IMR-90 (cell line): ENCODE results near the gene ILK. TPM values are rescaled to one million over a fixed set of nuclear protein-coding genes. Genes with fewer than 3 reads are reported as not detected.

ENCODE experiments used
- ATAC-seq: fragments of 200-7000 bp; cut with Tn5 transposase; 2 replicates; pipeline ENCODE4 v1.9.1; 2020; ENCODE audit warnings: low read depth, mild to moderate bottlenecking, moderate library complexity
- BruUV-seq: library from RNA; stranded (reverse); fragments of 400-500 nt; replicated peaks from 2 replicates; lab custom pipeline; 2021; lab: Mats Ljungman, UMichigan
- CTCF ChIA-PET: fragments of 300-600 bp; formaldehyde crosslinking; extraction: SDS; loops from one replicate; lab custom pipeline; 2021; ENCODE audit warnings: antibody characterized with exemption; lab: Yijun Ruan, JAX
- POLR2A ChIA-PET: fragments of 300-600 bp; sonication (Branson Sonifier 250); formaldehyde crosslinking; loops from one replicate; lab custom pipeline; 2022; ENCODE audit warnings: antibody characterized with exemption; ENCODE audit not compliant: unreplicated experiment; lab: Charles Lee
- DNase-seq: peaks from one replicate; pipeline ENCODE4 v3.0.0; 2013
- H2AFZ ChIP-seq: replicated peaks from 2 replicates; pipeline ENCODE3; 2013; ENCODE audit warnings: low read length, mild to moderate bottlenecking; ENCODE audit not compliant: poor library complexity
- H2AK5ac ChIP-seq: 2 replicates; pipeline ENCODE4 v1.6.1; 2013; ENCODE audit warnings: low read depth, low read length, inconsistent platforms
- H2AK9ac ChIP-seq: replicated peaks from 2 replicates; pipeline ENCODE3; 2013; ENCODE audit warnings: mild to moderate bottlenecking, low read depth, low read length, moderate library complexity; ENCODE audit not compliant: poor library complexity
- H2BK120ac ChIP-seq: 2 replicates; pipeline ENCODE4 v1.6.1; 2013; ENCODE audit warnings: low read depth, low read length, inconsistent platforms
- H2BK15ac ChIP-seq: 3 replicates; pipeline ENCODE4 v1.6.1; 2013; ENCODE audit warnings: low read depth, low read length, inconsistent platforms
- H2BK20ac ChIP-seq: 2 replicates; pipeline ENCODE4 v1.6.1; 2013; ENCODE audit warnings: low read depth, mild to moderate bottlenecking, inconsistent platforms, low read length, moderate library complexity
- H2BK5ac ChIP-seq: 2 replicates; pipeline ENCODE4 v1.6.1; 2013; ENCODE audit warnings: mild to moderate bottlenecking, low read depth, low read length, inconsistent platforms; ENCODE audit not compliant: poor library complexity, severe bottlenecking
- H3K14ac ChIP-seq: replicated peaks from 2 replicates; pipeline ENCODE4 v1.6.1; 2013; ENCODE audit warnings: low read depth, low read length, inconsistent platforms
- H3K18ac ChIP-seq: 2 replicates; pipeline ENCODE4 v1.6.1; 2013; ENCODE audit warnings: low read depth, low read length, control low read depth
- H3K23ac ChIP-seq: 2 replicates; pipeline ENCODE4 v1.6.1; 2013; ENCODE audit warnings: low read depth, low read length, inconsistent platforms
- H3K27ac ChIP-seq: 2 replicates; pipeline ENCODE4 v1.5.1; 2013; ENCODE audit warnings: mild to moderate bottlenecking, control low read depth, low read length; ENCODE audit not compliant: insufficient read depth
- H3K27me3 ChIP-seq: 2 replicates; pipeline ENCODE4 v1.6.1; 2013; ENCODE audit warnings: low read length; ENCODE audit not compliant: control insufficient read depth, insufficient read depth
- H3K36me3 ChIP-seq: 2 replicates; pipeline ENCODE4 v1.6.1; 2013; ENCODE audit warnings: low read length, mixed read lengths; ENCODE audit not compliant: control insufficient read depth, insufficient read depth
- H3K4ac ChIP-seq: 2 replicates; pipeline ENCODE4 v1.6.1; 2013; ENCODE audit warnings: low read depth, low read length, inconsistent platforms
- H3K4me1 ChIP-seq: 2 replicates; pipeline ENCODE4 v1.6.1; 2013; ENCODE audit warnings: low read length, mixed read lengths; ENCODE audit not compliant: control insufficient read depth, insufficient read depth
- H3K4me2 ChIP-seq: 2 replicates; pipeline ENCODE4 v1.6.1; 2013; ENCODE audit warnings: low read depth, mild to moderate bottlenecking, control low read depth, low read length, moderate library complexity
- H3K4me3 ChIP-seq: 2 replicates; pipeline ENCODE4 v1.5.1; 2013; ENCODE audit warnings: low read depth, mild to moderate bottlenecking, control low read depth, low read length, moderate library complexity; ENCODE audit not compliant: insufficient read depth
- H3K56ac ChIP-seq: 2 replicates; pipeline ENCODE4 v1.6.1; 2013; ENCODE audit warnings: low read length, inconsistent platforms; ENCODE audit not compliant: insufficient read depth; ENCODE audit errors: extremely low read depth
- H3K79me1 ChIP-seq, 2 experiments: 2 replicates each; pipeline ENCODE4 v1.6.1; 2013; ENCODE audit warnings: low read length in 2 of 2, inconsistent platforms in 1 of 2, low read depth in 1 of 2
- H3K9ac ChIP-seq: 2 replicates; pipeline ENCODE4 v1.6.1; 2013; ENCODE audit warnings: low read depth, low read length, control low read depth
- H3K9me1 ChIP-seq: 2 replicates; pipeline ENCODE4 v1.6.1; 2013; ENCODE audit warnings: low read length, inconsistent platforms; ENCODE audit not compliant: insufficient read depth
- H3K9me3 ChIP-seq: 2 replicates; pipeline ENCODE4 v1.6.1; 2013; ENCODE audit warnings: low read length; ENCODE audit not compliant: control insufficient read depth, insufficient read depth
- H4K20me1 ChIP-seq: 2 replicates; pipeline ENCODE4 v1.6.1; 2013; ENCODE audit warnings: low read length, inconsistent platforms; ENCODE audit not compliant: insufficient read depth
- H4K5ac ChIP-seq: 2 replicates; pipeline ENCODE4 v1.6.1; 2013; ENCODE audit warnings: mild to moderate bottlenecking, low read depth, low read length, control low read depth
- H4K8ac ChIP-seq, 2 experiments: 2 replicates each; pipeline ENCODE4 v1.6.1; 2013; ENCODE audit warnings: low read depth in 2 of 2, low read length in 2 of 2, control low read depth in 1 of 2, inconsistent platforms in 1 of 2
- H4K91ac ChIP-seq: 2 replicates; pipeline ENCODE4 v1.6.1; 2013; ENCODE audit warnings: low read depth, low read length, inconsistent platforms; ENCODE audit not compliant: insufficient read depth
- BHLHE40 ChIP-seq: fragments of 150-350 bp; IDR thresholded peaks from 2 replicates; pipeline ENCODE4 v1.6.1; 2016; ENCODE audit warnings: mild to moderate bottlenecking, low read depth, low read length
- CEBPB ChIP-seq: IDR thresholded peaks from 2 replicates; pipeline ENCODE4 v1.6.1; 2012; ENCODE audit warnings: low read depth, low read length, improper control_type of control experiment
- CHD1 ChIP-seq: IDR thresholded peaks from 2 replicates; pipeline ENCODE4 v1.6.1; 2012; ENCODE audit warnings: low read depth, low read length, improper control_type of control experiment
- ELK1 ChIP-seq: fragments of 150-350 bp; IDR thresholded peaks from 2 replicates; pipeline ENCODE4 v1.6.1; 2016; ENCODE audit warnings: low read depth, mild to moderate bottlenecking, low read length, moderate library complexity, borderline replicate concordance
- FOS ChIP-seq: fragments of 150-350 bp; IDR thresholded peaks from 2 replicates; pipeline ENCODE4 v1.6.1; 2016; ENCODE audit warnings: low read depth, low read length
- MAFK ChIP-seq: IDR thresholded peaks from 2 replicates; pipeline ENCODE4 v1.6.1; 2012; ENCODE audit warnings: low read depth, low read length, improper control_type of control experiment
- MAZ ChIP-seq: IDR thresholded peaks from 2 replicates; pipeline ENCODE4 v1.6.1; 2012; ENCODE audit warnings: low read depth, mild to moderate bottlenecking, low read length, improper control_type of control experiment, moderate library complexity, borderline replicate concordance
- MXI1 ChIP-seq: IDR thresholded peaks from 2 replicates; pipeline ENCODE4 v1.6.1; 2012; ENCODE audit warnings: low read depth, mild to moderate bottlenecking, low read length, moderate library complexity, borderline replicate concordance
- NFE2L2 ChIP-seq: fragments of 150-350 bp; IDR thresholded peaks from 2 replicates; pipeline ENCODE4 v1.6.1; 2016; ENCODE audit warnings: low read depth, mild to moderate bottlenecking, low read length
- RCOR1 ChIP-seq: IDR thresholded peaks from 2 replicates; pipeline ENCODE4 v1.6.1; 2012; ENCODE audit warnings: mild to moderate bottlenecking, low read length, improper control_type of control experiment; ENCODE audit not compliant: insufficient replicate concordance
- SMC3 ChIP-seq: fragments of 150-350 bp; IDR thresholded peaks from 2 replicates; pipeline ENCODE4 v1.6.1; 2016; ENCODE audit warnings: low read depth, mild to moderate bottlenecking, antibody characterized with exemption, low read length, moderate library complexity
- USF2 ChIP-seq: fragments of 150-350 bp; IDR thresholded peaks from 2 replicates; pipeline ENCODE4 v1.6.1; 2017; ENCODE audit warnings: mild to moderate bottlenecking, antibody characterized with exemption, low read length, low read depth
- WGBS, 2 experiments: methylation state at CpG; one replicate each; pipeline versions ENCODE4 v1.1.5 to v1.1.7; 2013; ENCODE audit warnings: missing lambda C conversion rate in 2 of 2; ENCODE audit not compliant: insufficient read length in 1 of 2; ENCODE audit errors: extremely low coverage in 2 of 2; 5-methylcytosine and 5-hydroxymethylcytosine counted together
- dilution Hi-C: fragments of 300-500 bp; cut with HindIII; formaldehyde crosslinking; loops from one replicate; pipeline ENCODE4 v1.14.3; 2018; ENCODE audit warnings: low sequenced_read_pairs; ENCODE audit not compliant: unreplicated experiment
- in situ Hi-C: fragments of 300-500 bp; cut with MboI; formaldehyde crosslinking; loops from 3 replicates; pipeline ENCODE4 v1.14.3; 2019; ENCODE audit warnings: low sequenced_read_pairs, inconsistent platforms, mixed read lengths
- intact Hi-C: fragments of 100-400 bp; cut with micrococcal nuclease; formaldehyde crosslinking; loops from 2 replicates; pipeline ENCODE4 v1.10.0; 2022
- polyA plus RNA-seq, 3 experiments: library from polyadenylated mRNA; depleted of rRNA; stranded (reverse); fragments of >200 nt; gene quantifications; 2 replicates each; pipeline ENCODE4 v1.2.3, GENCODE V29; 2012; ENCODE audit warnings: low replicate concordance in 1 of 3
- total RNA-seq: library from RNA; depleted of rRNA; stranded (reverse); fragments of >200 nt; gene quantifications from 2 replicates; pipeline ENCODE4 v1.2.3, GENCODE V29; 2012

ILK gene
- total and polyA plus RNA-seq, 2 of the 4 experiments (the other 2 are of a cell fraction), result 339 to 389 TPM

DNA sequence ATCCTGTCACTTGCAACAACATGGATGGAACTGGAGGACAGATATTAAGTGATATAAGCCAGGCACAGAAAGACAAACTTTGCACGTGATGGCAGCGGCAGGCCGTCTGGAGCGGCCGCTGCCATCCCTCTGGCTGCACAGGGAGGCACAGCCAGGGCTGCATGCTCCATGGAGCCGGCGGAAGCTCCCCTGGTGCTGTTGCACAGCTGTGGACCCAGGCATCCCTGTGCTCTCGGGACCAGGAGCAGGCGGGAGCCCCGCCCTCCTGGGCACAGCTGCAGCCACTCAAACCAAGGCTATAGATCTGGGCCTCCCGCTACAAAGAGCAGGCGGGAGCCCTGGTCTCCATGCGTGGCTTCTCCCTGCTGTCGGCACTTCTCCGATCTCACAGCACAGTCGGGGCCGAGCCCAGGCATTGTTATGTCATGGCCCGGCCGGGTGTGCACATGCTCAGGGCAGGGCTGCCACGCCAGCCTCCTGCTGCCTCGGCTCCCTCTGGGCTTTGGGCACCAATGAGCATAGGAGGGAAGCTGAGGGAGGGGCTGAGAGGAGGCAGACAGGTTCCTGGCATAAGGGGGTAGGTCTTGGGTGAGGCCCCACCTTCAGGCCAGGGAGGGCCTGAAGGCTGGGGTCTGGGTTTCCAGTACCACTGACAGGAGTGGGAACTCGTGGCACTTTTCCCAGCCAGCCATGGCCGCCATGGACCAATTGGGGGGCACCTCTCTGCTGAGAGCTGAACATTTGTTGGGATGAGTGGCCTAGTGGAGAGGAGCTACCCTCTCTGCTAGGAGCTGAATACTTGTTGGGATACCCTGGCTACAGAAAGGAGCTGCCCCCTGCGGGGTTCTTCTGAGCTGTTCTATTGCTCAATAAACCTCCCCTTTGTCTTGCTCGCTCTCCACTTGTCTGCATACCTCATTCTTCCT, 16.9 kb upstream of the ILK start:
- peaks cover 2% of the 10 kb centered on the region; the same call in 1 of the 2 replicates for H3K9me3 ChIP-seq
- H3K14ac ChIP-seq, result no peak overlapping the region
- no peak overlapping the region for H2BK15ac ChIP-seq
- ChIA-PET POLR2A (no interaction called here), CTCF (no interaction called here)
- 0 out of 2 replicates have a peak, but pooled peaks cover 1% of the 10 kb centered on the region for H3K36me3 ChIP-seq
- no peak overlapping the region for H2BK120ac ChIP-seq
- no peak overlapping the region for H2AK5ac ChIP-seq
- no peaks in the 10 kb centered on the region; the same call in 1 of the 2 replicates for H4K20me1 ChIP-seq
- in situ Hi-C loops (no loop called here), dilution Hi-C loops (no loop called here), intact Hi-C loops (no loop called here)
- H3K4ac ChIP-seq, result no peak overlapping the region
- H3K4me3 ChIP-seq, result no peak overlapping the region
- no peak overlapping the region for H4K5ac ChIP-seq
- DNase-seq (no peak), ATAC-seq (no peak)
- no peak for TF ChIP-seq ELK1
- TF ChIP-seq FOS, result no peak
- no peak for TF ChIP-seq MAZ
- no peak for TF ChIP-seq MAFK
- no peak for TF ChIP-seq CEBPB
- TF ChIP-seq RCOR1, result no peak
- no peak for TF ChIP-seq USF2
- no peak for TF ChIP-seq MXI1
- no peak for TF ChIP-seq CHD1
- no peak for TF ChIP-seq SMC3
- no peak for TF ChIP-seq NFE2L2
- TF ChIP-seq BHLHE40, result no peak
- no peak overlapping the region for H4K91ac ChIP-seq
- no peaks in the 10 kb centered on the region for H3K4me1 ChIP-seq
- no peak overlapping the region for H3K27ac ChIP-seq
- no peak overlapping the region for H3K9ac ChIP-seq
- H3K27me3 ChIP-seq, result no peaks in the 10 kb centered on the region
- no peak overlapping the region for H2AFZ ChIP-seq
- no peak overlapping the region for H3K4me2 ChIP-seq
- H3K9me1 ChIP-seq, result no peaks in the 10 kb centered on the region
- H3K56ac ChIP-seq, result no peak overlapping the region
- H2BK20ac ChIP-seq, result no peak overlapping the region
- H3K79me1 ChIP-seq, result no peaks in the 10 kb centered on the region
- no peak overlapping the region for H3K23ac ChIP-seq
- H3K18ac ChIP-seq, result no peak overlapping the region
- no peak overlapping the region for H2AK9ac ChIP-seq
- H4K8ac ChIP-seq, result no peak overlapping the region
- 87% methylated on average over 8 of the region's 25 CpGs; no CpG with 5 or more reads in 1 of the 2 experiments for WGBS, 2 experiments
- no peak overlapping the region for H2BK5ac ChIP-seq
- BruUV-seq, result no TSS peak
